HG03558 (cell line): ENCODE measurements around the gene C1orf198.

Experiments
- ATAC-seq: cut with Tn5 transposase; IDR thresholded peaks from one replicate; pipeline ENCODE4 v1.9.1; 2021; ENCODE audit warnings: moderate number of reproducible peaks; ENCODE audit not compliant: unreplicated experiment; ENCODE audit errors: extremely low read depth

The C1orf198 gene

DNA sequence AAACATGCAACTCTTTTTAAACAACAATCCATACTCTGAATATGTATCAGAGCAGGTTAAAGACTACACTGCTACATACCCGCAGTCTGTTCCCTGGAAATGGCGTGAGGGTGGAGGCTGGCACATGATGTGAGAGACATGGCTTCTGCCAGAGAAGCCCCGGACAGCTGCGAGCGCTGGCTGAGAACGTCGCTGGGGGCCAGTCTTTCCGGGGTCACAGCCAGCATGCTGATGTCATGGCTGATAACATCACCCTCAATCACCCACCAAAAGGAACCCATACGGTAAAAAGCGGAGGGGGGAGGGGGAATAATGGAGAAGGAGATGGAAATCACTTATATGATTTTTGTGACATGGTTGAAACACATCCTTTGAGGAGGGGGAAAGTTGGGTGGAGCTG is 29.1 kb downstream of the C1orf198 start:
- no peak for ATAC-seq

DNA sequence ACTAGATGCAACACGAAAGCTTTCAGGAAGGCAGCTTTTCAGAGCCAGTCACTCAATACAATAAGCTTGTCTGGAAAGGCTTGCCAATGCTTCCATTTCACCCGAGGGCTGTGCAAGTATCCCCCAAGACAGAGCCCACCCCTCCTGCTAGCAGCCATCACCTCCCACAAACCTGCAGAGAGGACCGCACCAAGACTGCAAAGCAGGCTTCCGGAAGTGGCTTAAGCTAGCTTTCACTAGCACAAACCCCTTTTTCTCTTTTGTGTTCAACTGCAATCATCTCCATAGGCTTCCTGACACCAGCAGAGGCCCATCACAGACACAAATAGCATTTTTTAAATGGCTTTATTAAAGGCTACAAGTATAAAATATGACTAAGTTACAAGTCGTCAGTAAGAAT is 31.5 kb downstream of the C1orf198 start:
- no peak for ATAC-seq

DNA sequence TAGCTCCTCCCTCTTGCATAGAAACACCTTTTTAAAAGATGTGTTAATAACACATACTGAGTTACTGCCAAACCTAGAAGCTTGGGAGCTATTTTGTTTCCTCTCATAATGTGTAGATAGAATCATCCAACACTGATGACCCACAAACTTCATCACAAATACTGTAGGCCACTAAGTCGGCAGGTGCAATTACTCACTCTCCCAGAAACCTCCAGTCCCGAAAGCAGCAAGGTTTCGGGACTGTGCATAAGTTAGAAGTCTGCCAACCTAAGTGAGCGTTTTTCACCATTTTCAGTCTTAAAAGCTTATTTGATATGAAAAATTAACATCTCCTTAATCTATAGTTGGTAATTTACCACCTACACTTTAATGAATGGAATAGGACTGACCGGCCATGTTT is 32.0 kb downstream of the C1orf198 start:
- ATAC-seq: no peak

DNA sequence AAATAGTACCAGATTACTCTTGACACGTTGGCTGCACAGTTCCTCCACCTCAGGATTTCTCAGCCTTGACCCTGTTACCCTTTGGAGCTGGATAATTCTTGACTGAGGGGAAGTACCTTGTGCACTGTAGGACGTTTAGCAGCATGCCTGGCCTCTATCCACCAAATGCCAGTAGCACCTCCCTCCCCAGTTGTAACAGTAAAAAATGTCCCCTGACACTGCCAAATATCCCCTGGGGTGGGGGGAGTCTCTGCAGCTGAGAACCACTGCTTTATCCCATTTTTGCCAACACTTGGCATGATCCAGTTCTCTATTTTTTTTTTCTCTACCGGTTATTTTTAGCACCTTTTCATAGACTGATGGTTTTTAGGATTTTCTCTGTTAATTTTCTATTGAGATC is 34.0 kb downstream of the C1orf198 start:
- ATAC-seq: no peak

DNA sequence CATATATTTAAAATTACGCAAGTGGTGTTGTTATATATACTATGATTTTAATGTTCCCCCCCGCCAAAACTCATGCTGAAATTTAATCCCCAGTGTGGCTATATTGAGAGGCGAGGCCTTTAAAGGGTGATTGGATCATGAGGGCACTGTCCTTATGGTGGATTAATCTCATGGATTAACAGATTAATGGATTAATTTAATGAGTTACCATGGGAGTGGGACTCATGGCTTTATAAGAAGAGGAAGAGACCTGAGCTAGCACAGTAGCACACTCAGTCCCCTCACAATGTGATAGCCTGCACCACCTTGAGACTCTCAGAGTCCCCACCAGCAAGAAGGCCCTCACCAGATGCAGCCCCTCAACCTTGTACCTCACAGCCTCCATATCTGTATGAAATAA is 34.8 kb downstream of the C1orf198 start:
- ATAC-seq: no peak

DNA sequence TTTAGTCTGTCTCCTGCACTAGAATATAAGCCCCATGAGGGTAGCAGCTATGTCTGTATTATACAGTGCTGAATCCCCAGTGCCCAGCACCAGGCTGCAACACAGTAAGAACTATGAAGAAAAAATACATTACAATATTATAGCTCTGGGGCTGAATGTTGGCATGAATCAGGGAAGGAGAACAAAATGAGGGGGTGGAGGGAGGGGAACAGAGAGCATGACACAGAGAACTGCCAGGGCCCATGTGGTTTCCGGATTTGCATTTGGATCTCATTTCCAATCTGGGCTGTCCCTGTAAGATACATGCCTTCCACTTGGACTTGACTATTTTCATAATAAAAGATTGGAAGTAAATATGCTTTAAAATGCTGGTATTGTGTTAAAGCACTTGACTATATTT is 35.8 kb downstream of the C1orf198 start:
- no peak for ATAC-seq

DNA sequence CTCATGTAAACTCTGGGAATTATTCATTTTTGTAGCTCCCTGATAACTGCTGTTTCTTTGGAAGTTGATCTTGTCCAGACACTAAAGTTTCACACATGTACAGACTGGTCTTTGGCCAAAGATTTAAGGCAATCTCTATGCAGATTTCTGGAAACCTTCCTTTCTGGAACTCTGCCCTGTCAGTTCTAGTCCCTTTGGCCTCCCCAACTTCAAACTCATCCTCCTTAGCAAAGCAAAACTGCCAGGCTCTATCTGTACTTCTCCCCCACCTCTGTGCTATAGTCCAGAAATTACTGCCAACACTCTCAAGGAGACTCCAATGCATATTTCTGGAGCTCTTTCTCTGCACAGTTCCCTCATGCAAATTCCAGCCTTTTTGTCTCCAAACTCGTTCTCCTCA is 36.5 kb downstream of the C1orf198 start:
- ATAC-seq: no peak

DNA sequence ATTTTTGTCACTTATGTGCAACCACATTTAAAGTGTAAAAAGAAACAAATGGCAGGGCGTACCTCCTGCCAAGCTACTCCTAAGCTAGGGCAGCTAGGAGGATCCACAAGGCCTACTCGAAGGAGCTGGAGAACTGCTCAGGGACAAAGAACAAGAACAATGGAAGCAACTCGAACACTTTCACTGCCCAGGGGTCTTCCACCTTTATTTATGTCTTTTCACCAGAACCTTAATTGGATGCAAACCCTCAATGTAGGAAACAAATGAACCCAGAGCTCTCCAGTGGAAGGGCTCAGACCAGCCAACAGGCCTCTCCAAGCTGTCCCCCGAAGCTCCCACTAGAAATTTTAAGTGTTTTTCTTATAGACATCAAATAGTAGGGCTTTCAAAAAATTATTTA is 39.9 kb downstream of the C1orf198 start:
- no peak for ATAC-seq

DNA sequence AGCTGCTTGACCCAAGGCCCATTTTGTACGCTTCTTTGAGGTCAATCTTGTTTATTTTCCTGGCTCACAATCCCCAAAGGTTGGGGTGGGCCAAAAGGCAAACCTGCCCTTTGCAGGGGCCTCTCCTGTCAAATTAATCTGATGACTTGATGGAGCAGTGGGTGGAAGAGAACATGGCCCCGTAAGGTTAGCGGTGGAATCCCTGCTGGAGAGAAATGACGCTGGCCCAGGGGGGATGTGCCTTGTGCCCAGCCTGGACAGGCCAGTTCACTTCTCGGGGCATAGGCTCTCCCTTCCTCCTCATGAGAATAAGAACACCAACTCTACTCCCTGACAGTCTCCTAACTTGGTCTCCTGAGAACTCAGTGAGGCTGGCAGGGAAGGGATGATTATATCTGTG is 40.5 kb downstream of the C1orf198 start:
- no peak for ATAC-seq

DNA sequence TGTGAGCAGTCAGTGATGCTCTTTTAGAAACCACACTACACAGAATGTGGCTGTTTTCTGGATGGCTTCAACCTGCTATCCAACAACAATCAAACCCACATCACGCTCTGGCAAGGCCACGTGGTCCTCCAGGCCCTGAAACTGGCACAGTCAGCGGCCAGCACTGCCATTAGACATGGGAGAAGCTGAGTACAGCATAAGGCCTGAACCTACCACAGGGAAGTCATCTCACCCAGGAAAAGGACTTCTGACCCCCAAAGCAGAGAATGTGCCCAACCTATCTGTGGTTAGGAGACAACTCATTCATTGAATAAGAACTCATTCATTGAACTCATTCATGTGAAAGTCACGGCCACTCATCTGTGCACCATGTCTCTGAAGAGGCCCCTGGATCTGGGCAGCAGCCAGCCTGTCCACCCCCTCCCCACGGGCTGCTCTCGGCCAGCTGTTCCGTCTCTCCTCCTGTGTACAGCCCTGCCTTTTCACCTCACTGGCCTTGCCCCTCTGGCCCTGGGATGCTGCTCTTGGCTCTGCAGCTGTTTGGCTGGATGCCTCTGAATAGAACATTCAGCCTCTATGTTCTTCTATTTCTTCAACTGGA is 41.1 kb downstream of the C1orf198 start:
- ATAC-seq: no peak

DNA sequence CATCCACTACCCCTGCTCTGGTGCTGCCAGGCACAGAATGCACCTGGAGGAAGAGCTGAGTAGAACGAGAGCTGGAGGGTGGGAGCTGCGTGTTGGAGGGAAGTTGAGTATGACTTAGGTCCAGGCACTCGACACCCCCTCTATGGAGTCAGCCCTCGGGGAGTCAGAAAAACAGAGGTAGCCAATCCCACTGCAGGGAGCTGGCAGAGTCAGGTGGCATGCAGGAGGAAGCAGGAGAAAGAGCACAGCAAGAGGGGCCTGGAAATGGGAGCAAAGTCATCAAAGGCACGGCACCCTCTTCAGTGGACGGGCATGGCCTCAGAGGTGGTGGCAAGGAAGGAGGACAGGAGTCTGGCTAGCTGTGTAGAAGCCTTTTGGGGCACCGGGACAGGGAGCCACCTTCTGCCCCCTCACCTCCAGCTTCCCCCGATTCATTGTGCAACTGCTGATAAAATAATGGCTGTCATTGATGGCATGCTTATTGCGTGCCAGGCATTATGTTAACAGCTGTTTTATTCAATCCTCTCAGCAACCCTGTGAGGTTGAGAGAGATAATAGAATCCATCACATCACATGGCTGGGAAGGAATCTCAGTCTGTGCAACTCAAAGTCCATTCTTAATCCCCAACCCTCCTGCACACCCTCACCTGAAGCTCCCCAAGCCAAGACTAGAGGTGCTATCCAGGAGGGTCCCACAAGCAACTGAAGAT is 42.0 kb downstream of the C1orf198 start:
- ATAC-seq: no peak

DNA sequence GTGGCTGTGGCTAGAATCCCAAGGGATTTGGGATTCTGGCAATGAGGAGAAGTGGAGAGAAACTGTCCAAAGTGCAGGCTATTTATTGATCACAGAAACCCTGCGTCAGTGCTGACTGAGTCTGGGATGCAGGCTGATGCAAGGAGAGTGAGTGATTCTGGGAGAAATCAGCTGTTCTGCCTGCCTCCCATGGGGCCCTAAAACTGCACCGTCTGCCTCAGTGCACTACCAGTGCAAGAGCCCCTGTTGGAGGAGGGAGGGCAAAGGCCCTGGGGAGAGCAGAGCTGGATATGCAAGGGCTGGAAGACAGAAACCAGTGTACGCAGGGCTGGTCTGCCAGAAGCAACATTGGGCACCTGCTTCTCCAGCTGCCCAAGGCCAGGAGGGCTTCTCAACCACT is 42.6 kb downstream of the C1orf198 start:
- no peak for ATAC-seq

DNA sequence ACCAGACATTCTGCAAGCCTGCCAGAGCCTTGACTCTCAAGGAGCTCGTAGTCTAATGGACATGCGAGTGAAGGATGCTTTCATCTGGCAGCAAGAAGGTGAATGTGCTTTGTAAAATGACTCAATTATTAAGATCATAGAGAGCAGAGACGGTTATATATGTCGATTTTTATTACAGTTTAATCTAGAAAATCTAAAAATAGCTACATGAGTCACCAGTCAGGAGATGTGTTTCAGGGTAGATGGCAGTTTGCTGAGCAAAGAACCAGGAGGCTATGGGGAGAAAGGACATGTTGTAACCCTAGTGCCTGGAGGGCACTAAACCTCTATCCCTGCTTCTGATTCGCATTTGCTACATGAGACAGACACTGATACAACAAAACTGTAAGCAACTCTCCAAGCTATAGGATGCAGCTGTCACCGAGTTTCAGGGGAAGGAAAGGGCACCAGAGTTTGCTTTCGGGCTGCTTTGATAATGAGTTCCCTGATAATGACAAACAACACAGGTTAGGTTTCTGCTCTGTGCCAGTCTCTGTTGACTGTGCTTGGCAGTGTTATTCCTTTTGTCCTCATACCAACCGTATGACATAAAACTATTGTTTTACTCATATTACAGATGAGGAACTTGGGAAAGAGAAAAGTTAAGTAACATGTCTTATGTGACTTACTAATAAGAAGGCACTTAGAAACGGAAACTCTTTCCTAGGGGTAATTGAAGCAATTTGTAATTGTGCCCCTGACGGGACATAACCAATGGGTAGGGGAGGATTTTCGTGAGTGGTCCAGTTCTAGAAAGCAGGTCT is 43.2 kb downstream of the C1orf198 start:
- no peak for ATAC-seq

DNA sequence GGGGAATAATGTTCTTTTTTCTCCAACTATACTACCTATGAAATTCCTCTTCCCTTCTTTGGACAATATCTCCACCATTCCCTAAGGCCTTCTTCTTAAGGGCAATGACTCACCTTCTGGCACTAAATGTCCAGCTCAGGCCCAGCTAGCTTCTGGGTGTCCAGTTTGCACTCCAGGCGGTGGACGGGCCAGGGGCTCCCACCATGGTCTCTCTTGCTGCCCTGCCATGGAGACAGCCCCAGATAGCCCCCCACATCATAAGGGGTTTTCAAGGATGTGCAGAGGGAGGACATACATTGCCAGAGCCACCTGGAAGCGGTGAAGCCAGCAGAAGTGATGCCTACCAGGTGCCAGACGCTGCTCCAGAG is 43.8 kb downstream of the C1orf198 start:
- no peak for ATAC-seq

DNA sequence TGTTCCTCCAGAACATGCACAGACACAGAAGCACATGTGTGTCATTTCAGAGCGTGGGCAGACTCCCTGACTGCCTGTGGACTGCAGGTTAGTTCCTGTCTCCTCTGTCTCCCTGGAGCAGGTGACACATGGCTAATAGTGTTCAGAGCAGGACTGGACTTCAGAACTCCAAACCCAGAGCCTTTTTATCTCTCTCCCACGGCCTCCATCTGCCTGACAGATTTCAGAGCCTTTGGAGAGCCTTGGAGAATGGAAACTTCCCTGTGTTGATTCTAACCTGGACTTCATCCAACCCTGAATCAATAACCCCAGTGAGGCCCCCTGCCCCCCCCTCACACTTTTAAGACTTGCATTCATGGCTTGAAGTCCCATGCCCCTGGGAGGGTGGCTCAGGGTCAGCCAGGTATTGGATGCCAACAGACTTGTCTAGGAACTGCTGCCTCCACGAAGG is 44.4 kb downstream of the C1orf198 start:
- no peak for ATAC-seq

DNA sequence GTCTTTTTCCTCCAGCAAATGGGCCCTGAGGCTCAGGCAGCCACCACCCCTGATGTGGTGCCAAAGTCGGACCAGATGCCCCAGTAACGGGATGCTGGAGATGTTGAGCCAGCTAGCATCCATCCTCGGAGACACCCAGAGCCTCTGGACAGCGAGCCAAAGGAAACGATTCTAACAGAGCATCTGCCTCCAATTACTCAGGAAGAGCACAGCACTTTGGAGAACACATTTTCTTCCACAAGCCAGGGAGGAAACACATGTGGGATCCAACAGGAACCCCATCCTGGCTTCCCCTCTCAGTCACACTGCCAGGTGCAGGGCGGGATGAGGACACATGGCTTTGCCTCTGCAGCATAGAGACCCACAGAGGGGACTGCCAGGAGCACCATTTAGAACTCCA is 44.9 kb downstream of the C1orf198 start:
- no peak for ATAC-seq

DNA sequence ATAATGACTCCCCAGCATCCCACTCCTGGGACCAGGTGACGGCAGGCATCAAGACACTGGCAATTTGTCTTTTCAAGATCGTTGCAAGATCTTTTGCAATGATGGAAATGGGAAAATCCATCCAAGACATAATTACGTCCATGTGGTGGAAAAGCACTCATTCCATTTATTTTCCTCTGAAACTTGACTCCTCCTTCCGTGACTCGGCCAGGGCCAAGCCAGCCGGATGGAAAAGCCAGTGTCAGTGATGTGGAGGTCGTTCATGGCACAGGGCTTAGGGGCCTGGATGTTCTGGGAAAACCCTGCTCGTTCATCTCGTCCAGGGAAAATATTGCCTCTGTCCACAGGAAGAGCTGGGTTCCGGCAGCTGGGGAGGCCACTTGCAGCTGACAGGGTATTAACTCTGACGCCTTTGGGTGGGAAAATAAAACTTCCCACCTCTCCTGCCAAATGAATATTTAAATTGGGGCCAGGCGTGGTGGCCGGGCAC is 46.2 kb downstream of the C1orf198 start:
- no peak for ATAC-seq

DNA sequence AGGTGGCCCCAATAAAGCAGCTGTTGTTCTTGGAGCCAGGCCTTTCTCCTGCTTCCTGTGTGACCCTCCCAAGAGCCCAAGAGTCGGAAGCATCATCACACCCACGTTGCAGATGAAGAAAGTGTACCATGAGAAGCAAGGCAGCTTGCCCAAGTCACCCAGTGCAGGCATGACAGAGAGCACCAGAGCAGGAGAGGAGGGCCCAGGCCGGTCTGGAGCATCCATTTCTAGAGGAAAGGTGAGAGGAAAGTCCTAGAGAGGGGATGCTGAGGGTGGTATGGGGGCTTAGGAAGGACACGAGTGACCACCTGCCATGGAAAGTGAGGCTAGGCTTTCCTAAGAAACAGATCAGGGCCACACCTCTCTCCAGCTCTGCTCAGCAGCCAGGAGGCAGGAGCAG is 47.0 kb downstream of the C1orf198 start:
- ATAC-seq: no peak

DNA sequence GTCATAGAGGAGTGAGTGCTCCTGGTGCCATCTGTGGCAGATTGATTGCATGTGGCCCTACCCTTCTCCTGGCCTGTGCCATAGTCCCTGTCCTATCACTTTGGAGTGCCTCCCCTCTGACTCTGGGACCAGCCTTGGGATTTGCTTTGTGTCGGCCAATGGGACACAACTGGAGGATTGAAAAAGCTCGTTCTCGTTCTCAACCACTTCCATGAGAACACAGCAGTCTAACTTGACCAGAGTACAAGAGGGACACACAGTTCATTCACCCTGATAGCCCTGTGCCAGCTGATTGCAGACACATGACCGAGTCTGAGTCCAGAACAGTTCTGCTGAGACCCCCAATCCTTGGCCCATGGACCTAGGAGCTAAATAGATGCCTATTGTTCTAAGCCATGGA is 47.8 kb downstream of the C1orf198 start:
- ATAC-seq: no peak

DNA sequence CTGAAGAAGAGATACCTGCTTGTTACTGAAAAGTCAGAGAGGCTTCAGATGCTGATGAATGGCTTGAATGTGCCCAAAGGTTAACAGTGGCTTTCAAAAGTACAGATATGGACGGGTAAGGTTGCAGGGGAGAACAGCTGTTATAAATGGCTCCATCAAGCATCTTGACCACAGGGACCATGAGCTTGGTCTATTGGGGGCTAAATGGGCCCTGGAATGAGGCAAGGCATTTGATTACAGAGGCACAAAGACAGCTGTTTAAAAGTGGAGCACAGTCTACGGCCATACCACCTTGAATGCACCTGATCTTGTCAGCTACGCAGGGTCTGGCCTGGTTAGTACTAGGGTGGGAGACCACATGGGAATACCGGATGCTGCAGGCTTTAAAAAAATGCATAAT is 48.3 kb downstream of the C1orf198 start:
- ATAC-seq: no peak

DNA sequence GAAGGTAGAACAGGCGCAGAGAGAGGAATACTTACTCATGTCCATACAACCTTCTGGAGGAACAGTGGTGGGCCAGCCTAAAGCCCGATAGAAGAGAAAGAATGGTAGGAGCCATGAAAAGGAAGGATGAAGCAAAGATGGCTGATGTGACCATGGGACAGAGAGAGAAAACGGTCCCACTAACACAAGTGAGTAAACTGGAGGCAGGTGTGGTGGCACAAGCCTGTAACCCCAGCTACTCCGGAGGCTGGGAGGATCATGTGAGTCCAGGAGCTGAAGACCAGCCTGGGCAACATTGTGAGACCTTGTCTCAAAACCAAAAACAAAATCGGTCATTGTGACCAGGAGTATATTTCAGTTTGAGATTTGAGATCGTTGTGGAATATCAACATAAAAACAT is 49.4 kb downstream of the C1orf198 start:
- no peak for ATAC-seq
